ENCODE results near the gene HPSE.
"Not testable (repeated sequence)": the region's sequence is repeated elsewhere in the genome, so short reads cannot be mapped to it uniquely, and the experiment has no call there.

Gene HPSE

DNA sequence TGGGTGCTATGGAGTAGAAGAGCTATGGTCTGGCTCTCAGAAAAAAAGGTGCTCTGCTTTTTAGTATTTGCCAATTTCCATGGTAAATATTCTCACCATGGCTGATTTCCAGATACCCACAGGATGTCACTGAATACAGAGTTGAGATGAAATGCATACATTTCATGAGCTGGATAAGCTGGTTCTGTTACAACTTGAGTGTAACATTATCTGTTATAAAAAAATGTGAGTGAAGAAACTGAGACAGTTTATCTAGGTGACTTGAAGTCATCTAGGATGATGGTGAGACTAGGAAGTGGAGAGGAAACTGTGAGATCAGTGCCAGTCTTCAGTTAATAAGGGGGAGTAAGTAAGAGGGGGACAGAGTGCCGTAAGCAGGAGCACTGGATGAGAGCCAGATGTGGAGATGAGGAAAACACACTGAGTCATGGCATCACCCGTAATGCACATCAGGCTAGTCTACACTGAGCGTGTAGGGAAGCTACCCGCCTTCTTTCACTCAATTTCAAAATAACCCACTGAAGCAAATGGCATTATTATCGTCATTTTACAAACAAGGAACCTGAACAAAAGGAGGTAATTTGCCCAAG, 5.0 kb downstream of the HPSE start:
- no peak for DNase-seq

DNA sequence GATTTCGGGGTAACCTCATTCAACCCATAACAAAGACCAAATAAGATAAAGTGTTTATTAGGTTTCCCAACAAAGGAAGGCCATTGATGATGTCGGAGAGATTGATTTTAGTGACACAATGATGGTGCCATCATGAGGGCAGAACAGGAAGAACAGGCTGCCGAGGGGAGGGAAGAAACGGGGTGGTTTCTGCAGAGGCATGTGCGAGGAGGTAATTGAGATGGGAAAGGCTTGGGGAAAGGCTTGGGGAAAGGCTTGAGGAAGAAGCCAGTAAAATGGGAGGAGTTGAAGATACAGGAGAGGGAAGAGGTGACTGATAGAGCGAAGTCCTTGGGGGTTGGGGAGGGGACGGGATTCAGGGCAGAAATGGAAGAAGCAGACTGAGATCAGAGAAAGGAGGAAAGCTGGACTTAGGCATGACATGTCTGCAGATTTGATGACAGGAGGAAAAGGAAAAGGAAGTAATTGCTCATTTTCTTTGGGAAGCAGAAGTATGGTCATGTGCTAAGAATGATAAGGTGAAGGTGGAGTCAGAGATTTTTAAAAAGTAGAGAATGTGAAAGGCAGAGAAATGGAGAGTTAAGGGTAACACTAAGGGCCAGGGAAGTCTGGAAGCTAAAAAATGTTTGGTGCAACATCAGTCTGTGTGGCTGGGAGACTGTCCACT, 6.0 kb downstream of the HPSE start:
- no peak for DNase-seq

DNA sequence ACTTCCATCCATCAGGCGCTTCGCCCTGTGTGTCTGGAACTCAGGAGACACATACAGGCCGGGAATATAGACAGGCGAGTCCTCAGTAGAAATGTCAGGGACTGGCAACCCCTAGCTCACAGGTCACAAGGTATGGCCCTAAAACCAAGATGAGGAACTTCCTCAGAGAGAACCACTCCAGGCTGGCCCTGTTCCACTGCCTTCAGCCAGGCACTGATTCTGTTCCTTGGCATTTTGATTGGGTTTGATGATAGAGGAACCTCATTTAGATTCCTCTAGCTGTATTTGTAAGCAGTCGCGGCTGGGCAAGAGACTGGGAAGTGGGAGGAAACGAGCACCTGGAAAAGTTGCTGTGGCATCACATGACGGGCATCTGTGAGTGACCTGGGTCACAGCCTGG, 8.1 kb downstream of the HPSE start:
- DNase-seq: no peak

DNA sequence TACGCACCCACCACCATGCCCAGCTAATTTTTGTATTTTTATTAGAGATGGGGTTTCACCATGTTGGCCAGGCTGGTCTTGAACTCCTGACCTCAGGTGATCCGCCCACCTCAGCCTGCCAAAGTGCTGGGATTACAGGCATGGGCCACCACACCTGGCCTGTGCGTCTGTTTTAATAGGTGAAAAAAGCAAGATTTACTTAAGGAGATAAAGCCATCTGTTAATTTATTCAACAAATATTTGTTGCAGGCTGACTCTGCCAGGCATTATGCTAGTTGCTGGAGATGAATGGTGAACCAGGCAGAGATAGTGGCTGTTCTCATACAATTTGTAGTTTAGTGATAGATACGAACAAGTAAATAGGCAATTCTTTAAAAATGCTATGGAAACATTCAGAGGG, 9.3 kb downstream of the HPSE start:
- DNase-seq: not testable (repeated sequence)

DNA sequence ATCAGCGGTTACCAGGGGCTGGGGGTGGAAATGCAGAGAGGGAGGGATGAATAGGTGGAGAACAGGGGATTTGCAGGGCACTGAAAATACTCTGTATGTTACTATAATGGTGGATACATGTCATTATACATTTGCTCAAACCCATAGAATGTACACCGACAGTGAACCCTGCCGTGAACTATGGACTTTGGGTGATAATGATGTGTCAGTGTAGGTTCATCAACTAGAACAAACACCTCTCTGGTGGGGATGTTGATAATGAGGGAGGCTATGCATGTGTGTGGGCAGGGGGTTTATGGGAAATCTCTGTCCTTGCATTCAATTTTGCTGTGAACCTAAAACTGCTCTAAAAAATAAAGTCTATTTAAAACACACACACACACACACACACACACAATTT, 11.5 kb downstream of the HPSE start:
- no peak for DNase-seq

DNA sequence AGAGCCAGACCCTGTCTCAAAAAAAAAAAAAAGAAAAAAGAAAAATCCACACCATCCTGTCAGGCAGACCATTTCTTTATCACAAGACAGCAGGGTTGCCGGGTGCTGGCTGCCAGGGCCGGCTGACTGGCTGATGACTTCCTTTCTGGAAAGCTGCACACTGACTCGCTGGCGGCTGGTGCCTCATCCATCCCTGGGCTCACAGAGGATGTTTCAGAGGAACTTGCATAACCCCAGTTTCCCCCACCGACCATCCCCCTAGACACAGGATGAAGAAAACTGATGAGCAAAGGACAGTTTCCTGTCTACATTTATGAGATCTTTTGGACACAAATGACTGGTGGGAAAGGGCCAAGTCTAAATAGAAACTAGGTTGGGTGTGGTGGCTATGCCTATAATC, 14.1 kb downstream of the HPSE start:
- no peak for DNase-seq

DNA sequence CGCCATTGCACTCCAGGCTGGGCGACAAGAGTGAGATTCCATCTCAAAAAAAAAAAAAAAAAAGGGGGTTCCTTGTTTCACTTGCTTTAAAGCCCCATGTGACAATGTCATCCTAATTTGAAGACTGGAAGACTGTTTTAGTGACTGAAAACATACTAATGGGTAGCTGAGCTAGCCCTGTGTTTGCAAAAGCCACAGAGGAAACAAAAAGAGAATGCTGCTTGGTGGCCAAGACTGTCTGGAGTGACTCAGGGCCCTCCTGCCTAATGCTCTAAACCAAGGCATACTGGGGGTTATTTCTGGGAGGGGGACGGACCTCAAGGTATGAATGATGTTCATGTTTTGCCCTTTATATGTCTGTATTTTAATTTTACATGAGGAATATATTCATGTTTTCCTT, 16.0 kb downstream of the HPSE start:
- DNase-seq: no peak

DNA sequence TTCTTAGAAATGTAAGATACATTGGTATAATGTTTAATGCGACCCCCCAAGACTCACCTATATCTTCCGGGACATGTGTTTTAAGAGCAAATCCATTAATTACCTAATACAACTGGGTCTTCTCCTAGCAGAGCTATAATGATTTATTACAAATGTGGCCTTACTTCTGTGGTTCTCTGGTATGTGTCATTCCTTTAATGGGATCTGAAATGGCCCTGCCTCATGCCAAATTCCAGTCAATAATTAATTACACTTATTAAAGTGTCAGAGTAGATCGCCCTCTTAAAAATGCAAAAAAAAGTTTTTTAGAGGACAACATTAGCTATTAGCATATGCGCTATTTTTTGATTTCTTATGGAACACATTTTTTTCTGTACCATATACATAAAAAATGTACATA, 17.0 kb downstream of the HPSE start:
- DNase-seq: no peak

DNA sequence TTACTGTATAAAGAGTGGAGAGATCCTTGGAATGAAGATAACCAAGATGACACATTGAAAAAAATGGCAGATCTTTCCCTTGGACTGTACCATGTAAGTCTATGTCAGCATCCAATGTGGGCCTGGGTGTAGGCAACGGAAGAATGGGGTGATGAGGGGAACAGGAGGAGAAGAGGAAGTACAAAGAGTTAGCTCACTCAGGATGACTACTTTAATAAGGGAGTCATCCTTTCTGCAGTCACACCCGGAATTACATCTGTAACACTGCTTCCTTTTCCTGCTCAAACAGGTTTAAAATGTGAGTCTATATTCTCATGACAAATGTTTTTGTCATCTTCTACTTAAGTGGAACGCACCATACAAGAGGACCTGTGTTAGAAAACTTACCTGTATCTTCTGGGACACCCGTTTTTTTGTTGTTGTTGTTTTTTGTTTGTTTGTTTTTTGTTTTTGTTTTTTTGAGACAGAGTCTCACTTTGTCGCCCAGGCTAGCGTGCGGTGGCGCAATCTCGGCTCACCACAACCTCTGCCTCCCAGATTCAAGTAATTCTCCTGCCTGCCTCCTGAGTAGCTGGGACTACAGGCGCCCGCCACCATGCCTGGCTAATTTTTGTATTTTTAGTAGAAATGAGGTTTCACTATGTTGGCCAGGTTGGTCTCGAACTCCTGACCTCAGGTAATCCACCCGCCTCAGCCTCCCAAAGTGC, 18.0 kb downstream of the HPSE start:
- no peak for DNase-seq

DNA sequence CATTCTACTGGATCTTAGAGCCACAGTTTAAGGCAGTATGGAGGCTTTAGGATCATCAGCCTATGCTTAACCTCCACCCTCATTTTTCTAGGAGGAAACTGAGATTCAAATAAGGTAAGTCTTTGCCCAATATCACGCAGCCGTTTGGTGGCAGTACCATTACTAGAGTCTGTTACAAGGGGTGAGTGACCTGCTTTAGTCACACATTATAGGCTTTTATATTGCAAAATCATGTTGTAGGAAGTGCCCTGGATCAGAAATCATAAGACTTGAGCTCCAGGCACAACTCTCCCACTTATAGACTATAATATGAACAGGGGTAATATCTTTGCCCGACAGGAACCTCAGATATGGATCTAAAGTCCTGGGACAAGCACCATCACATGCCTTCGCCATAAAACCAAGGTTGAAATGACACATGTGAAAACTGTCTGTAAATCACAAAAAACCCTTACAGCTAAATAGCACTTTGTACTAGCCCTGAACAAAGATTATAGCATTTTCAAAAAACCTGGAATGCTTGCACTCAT, 19.2 kb downstream of the HPSE start:
- DNase-seq: no peak

DNA sequence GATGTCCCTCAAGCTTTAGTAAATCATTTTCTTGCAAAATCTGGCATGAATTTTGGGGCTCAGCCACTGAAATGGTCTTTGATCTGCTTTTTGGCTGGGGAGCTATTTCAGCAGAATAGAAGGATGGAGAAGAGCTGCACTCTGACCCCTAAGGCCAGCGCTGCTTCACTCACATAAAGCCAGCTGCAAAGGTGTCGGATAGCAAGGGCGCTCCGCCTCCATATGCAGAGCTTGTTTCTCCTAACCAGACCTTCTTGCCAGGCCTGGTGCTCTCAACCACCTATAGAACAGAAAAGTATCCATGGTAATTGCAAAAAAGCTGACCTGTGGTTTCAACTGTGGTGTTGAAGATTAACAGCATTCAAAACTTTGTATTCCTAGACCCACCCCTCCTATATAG, 26.0 kb downstream of the HPSE start:
- DNase-seq: no peak

DNA sequence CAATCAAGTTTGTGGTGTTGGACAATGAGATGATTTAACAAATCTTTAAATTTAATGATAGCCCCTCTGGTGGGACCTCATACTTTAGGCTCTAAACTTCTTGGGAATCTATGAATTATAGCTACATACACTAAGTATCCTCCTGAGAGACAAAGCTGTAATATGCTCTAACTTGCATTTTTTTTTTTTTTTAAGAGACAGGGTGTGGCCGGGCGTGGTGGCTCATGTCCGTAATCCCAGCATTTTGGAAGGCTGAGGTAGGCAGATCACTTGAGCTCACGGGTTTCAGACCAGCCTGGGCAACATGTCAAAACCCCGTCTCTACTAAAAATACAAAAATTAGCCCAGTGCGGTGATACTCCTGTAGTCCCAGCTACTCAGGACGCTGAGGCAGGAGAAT, 26.7 kb downstream of the HPSE start:
- no peak for DNase-seq

DNA sequence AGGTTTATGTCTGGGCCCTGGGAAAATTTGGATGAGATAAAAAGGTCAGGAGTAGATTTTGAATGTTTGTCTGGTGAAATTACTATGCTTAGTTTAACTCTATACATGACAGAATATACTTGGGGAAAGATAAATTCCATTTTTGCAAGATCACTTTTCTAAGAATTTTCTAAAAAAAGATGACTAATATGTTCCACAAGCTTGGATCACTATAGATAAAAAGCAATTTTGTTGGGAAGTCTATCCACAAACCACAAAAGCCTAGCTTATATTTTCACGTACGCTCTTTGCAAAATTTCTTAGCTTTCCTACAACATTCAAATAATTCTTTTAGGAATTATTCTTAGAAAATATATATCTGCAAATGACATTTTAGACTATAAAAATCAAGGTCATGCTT, 29.5 kb downstream of the HPSE start:
- DNase-seq: no peak

DNA sequence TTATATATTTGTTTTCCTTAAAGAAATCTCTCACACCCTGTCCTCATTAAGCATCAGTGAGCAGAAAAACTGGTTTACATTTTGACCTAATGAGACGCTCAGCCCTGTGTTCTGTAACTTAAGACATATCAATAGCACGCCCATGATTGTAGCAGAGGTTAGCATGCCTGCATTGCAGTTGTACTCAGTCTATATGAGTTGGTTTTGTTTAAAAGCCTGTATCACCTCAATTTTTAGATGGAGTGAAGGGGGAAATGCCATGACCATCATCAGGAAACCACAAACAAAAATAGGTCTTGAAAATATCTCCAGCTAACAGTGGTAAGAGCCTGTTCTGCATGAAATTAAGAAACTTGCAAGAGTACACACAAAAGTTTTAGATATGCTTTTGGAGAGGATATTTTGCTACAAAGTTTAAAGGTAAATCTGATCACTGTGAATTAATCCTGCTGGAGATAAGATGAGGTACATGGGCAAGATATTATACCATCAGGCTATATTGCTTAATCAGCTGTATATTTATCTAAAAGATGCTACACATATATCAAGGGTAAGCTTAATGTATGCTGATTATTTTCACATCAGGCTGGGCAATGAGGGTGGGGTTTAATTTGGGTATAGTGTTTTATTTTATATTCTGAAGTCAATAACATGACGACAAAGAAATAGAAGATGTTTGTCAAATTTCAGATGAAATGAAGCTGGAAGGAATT, 36.9 kb downstream of the HPSE start:
- DNase-seq: no peak

DNA sequence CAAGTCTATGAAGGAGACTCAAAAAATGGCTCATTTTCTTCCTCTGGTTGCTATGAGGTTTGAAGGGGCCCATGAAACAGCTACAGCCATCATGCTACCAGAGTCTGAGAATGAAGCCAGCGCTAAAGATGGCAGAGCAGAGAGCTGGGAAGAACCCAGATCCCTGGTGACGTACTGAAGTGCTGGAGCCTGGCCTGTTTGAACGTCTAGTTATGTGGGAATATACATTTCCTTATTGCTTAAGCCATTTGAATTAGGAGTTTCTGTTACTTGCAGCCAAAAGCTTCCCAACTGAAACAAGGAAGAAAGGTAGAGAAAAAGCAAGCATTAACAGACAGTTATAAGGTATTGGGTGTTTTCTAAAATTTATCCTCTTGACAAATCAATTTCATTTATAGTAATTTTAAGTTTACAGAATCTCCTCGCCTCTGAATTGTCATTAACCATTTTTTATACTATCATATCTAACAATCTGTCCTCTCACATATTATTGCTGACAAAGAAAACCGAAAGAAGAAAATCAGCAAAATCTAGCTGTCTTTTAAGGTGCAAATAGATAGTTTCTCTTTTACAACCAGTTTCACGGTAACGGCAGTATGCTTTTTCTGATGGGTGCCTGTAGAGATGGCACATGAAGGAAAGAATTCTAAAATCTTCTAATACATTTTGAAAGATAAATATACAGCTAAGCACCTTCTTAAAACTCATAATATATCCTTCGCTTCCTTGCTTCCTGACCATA, 41.2 kb downstream of the HPSE start:
- DNase-seq: no peak

DNA sequence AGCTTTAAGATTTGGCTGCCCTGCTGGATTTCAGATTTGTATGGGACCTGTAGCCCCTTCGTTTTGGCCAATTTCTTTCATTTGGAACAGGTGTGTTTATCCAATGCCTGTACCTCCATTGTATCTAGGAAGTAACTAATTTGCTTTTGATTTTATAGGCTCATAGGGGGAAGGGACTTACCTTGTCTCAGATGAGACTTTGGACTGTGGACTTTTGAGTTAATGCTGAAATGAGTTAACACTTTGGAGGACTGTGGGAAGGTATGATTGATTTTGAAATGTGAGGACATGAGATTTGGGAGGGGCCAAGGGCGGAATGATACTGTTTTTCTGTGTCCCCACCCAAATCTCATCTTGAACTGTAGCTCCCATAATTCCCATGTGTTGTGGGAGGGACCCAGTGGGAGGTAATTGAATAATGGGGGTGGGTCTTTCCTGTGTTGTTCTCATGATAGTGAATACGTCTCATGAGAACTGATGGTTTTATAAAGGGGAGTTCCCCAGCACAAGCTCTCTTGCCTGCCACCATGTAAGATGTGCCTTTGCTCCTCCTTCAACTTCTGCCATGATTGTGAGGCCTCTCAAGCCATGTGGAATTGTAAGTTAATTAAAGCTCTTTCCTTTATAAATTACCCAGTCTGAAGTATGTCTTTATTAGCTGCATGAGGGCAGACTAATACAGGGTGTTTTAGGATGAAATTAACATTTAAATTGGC, 44.4 kb downstream of the HPSE start:
- not testable (repeated sequence) for DNase-seq

DNA sequence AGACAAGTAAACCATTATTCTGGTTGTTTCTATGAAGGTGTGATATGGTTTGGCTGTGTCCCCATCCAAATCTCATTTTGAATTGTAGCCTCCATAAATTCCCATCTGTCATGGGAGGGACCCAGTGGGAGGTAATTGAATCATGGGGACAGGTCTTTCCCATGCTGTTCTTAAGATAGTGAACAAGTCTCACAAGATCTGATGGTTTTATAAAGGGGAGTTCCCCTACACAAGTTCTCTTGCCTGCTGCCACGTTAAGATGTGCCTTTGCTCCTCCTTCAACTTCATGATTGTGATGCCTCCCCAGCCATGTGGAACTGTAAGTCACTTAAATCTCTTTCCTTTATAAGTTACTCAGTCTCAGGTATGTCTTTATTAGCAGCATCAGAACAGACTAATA, 46.3 kb downstream of the HPSE start:
- not testable (repeated sequence) for DNase-seq

DNA sequence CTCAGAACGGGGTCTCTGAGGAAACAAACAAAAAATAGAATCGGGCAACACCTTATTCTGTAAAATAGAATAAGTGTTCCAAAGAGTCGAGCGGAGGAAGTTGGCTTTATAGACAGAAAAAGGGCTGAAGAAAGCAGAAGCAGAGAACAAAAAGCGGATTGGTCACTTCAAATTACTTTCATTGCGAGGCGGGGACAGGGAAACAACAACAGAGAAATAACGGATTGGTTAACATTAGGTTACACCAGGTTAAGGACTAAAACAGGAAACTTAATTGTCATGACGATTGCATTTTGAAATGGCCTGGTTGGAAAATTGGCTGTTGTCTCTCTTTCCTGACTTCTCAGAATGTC, 49.6 kb downstream of the HPSE start:
- DNase-seq: no peak

DNA sequence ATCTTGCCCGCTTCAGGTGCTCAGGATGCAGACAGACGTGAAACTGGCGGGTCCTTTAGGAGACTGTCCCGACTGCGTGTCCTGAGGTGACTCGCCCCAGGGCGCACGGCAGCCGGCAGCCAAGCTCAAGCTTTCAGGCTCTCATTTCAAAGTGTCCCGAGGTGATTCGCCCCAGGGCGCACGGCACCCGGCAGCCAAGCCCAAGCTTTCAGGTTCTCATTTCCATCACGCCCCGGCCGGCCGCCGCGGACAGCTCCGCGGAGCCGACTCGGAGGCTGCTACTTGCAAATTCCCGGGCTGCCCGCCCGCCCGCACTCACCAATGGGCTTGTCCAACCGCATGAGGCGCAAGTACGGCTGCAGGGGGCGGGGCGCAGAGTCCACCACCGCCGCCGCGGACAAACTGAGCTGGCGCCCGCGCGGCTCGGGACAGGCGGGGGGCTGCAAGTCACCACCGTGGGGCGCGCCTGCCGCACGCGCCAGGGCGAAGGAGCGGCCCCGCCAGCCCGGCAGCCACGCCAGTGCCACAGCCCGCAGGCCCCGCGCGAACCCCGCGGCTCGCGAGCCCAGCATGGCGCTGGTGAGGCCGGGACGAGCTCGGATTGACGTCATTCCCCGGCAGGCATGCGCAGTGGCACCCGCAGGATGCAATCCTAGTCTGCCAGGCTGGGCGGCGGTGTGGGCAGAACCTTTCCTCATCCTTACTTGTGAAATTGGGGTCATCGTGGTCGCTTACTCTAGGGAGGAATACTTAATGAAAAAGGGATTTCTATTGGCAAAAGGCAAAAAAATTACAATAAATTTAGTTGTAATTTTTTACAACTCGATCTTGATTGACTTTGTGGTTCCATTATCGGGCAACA, 50.2 kb downstream of the HPSE start, which contains the start of gene COQ2:
TSS of gene COQ2 (minus strand) at position 606 of the 862 bp plus-strand sequence. CDS start at position 572, 34 bp downstream.
- DNase-seq: peak; percentile 90

DNA sequence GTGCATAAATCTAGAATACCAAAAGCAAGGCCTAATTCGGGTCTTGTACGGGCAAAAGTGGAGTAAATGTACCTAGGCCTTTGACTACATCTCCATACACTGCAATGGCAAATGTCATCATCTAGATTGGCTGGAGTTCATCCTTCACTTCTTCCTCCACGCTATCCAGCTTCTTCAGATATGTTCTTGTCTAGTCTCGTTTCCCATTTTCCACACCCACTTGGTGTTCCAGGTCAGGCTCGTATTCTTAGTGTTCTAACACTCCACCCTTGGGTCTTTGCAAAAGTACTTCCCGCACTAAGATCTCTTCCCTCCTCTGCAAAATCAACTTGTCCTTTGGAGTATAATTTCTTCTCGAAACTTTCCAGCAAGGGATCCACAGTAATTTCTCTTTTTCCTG, 51.5 kb downstream of the HPSE start:
- DNase-seq: no peak

DNA sequence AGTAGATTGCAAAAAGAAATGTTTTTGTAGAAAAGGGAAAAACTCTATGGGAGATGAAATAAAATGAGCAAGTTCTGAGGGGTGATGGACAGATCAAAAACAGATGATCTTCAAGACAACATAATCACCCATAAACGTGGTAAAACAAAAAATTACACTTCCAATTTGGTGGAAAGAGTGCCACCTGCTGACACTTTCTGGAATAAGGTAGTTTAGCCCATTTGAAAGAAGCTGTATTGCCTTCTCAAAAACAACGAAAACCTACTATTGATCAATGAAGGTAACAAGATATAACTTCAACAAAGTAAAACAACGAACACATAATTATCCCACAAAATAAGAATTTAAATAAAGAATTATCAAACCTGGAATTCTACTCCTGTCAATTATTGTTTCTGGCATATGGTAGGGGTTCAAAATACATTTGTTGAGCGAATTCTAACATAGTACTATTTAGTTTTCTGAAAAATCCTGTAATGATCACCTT, 52.6 kb downstream of the HPSE start:
- DNase-seq: peak; percentile 39

Data from NCI-H1436 (cell line).